Activated B cell treated with CpG ODN at 0.5 μM for 24 hours (primary cell): ENCODE data around the gene KLC1. TPM values are rescaled to one million over a fixed set of nuclear protein-coding genes. Genes with fewer than 3 reads are reported as not detected.

ENCODE experiments used
- ATAC-seq: fragments of 200-7000 bp; cut with Tn5 transposase; one replicate; pipeline ENCODE4 v1.10.0; 2021; ENCODE audit warnings: low read depth, mild to moderate bottlenecking, moderate library complexity
- CTCF ChIA-PET: fragments of 350-600 bp; sonication (Branson Sonifier 250); formaldehyde crosslinking; loops from one replicate; lab custom pipeline; 2021; ENCODE audit warnings: antibody characterized with exemption; lab: Charles Lee
- POLR2A ChIA-PET: fragments of 350-600 bp; sonication (Branson Sonifier 250); formaldehyde crosslinking; loops from one replicate; lab custom pipeline; 2021; ENCODE audit warnings: antibody characterized with exemption; lab: Charles Lee
- DNase-seq: peaks from one replicate; pipeline ENCODE4 v3.0.0; 2022
- H3K27ac Mint-ChIP-seq: one replicate; pipeline ENCODE4 v1.8.0; 2020; ENCODE audit warnings: mixed read lengths
- H3K27me3 Mint-ChIP-seq: one replicate; pipeline ENCODE4 v1.8.0; 2021; ENCODE audit warnings: mixed read lengths
- H3K36me3 Mint-ChIP-seq: one replicate; pipeline ENCODE4 v1.8.0; 2021; ENCODE audit warnings: low read depth, mixed read lengths
- H3K4me1 Mint-ChIP-seq: one replicate; pipeline ENCODE4 v1.8.0; 2021; ENCODE audit warnings: mixed read lengths
- H3K4me3 Mint-ChIP-seq: one replicate; pipeline ENCODE4 v1.8.0; 2020; ENCODE audit warnings: mild to moderate bottlenecking, mixed read lengths
- H3K9me3 Mint-ChIP-seq: one replicate; pipeline ENCODE4 v1.8.0; 2020; ENCODE audit warnings: mixed read lengths
- CTCF ChIP-seq: fragments of 200-600 bp; IDR thresholded peaks from one replicate; pipeline ENCODE4 v1.8.0; 2022; ENCODE audit warnings: antibody characterized with exemption, mild to moderate bottlenecking
- intact Hi-C: fragments of 100-400 bp; cut with micrococcal nuclease; formaldehyde crosslinking; loops from one replicate; pipeline ENCODE4 v1.15.1; 2024
- total RNA-seq: library from RNA; stranded (reverse); gene quantifications from 2 replicates; pipeline ENCODE4 v1.2.3, GENCODE V29; 2022

Gene KLC1
- total RNA-seq, 1 donor from 2014 or later: 153 TPM

- H3K4me3 Mint-ChIP-seq: no peak overlapping the region
- POLR2A ChIA-PET: interaction anchor here (0.8 kb wide), 1 partner anchor 19 kb away, joined by 3 read pairs; no protein-coding TSS in a partner anchor
- no peak overlapping the region for H3K27ac Mint-ChIP-seq
- ATAC-seq: no peak
- no peak for DNase-seq
- intact Hi-C loops: loop anchor here (10.0 kb wide), 1 partner anchor 378 kb away; the partner anchor contains the start of gene EIF5
- peaks cover 26% of the 10 kb centered on the region for H3K4me1 Mint-ChIP-seq
- no peaks in the 10 kb centered on the region for H3K27me3 Mint-ChIP-seq
- H3K9me3 Mint-ChIP-seq: no peaks in the 10 kb centered on the region
- TF ChIP-seq CTCF: no peak
- CTCF ChIA-PET: no interaction called here
- peaks cover 25% of the 10 kb centered on the region for H3K36me3 Mint-ChIP-seq
Measured at GRCh38 chr14:103712633-103713247, 83.7 kb downstream of the KLC1 start.

GRCh38 chr14:103713304-103714062 is 84.5 kb downstream of the KLC1 start:
- Mint-ChIP-seq H3K27ac (no peak overlapping the region), H3K4me3 (peak overlapping the region; percentile 89), H3K9me3 (no peaks in the 10 kb centered on the region), H3K36me3 (peaks cover 19% of the 10 kb centered on the region), H3K4me1 (peaks cover 29% of the 10 kb centered on the region), H3K27me3 (no peaks in the 10 kb centered on the region)
- TF ChIP-seq CTCF: no peak
- ATAC-seq (no peak), DNase-seq (no peak)
- POLR2A ChIA-PET: interaction anchor here (0.5 to 0.8 kb wide), 2 partner anchors 19 to 106 kb away, joined by 3 to 4 read pairs; no protein-coding TSS in a partner anchor
- intact Hi-C loops: loop anchor here (2.0 to 10.0 kb wide), 2 partner anchors 13 to 379 kb away; partner anchors contain the start of gene EIF5
- CTCF ChIA-PET: no interaction called here

GRCh38 chr14:103714063-103714724 is 85.2 kb downstream of the KLC1 start:
- H3K4me3 Mint-ChIP-seq: peak overlapping the region; percentile 89
- ChIA-PET CTCF (no interaction called here), POLR2A (interaction anchor here (0.5 to 1.5 kb wide), 2 partner anchors 12 to 105 kb away, joined by 4 to 7 read pairs; no protein-coding TSS in a partner anchor)
- intact Hi-C loops: loop anchor here (2.0 to 10.0 kb wide), 2 partner anchors 13 to 379 kb away; partner anchors contain the start of gene EIF5
- no peak for ATAC-seq
- TF ChIP-seq CTCF: no peak
- H3K9me3 Mint-ChIP-seq: no peaks in the 10 kb centered on the region
- H3K27me3 Mint-ChIP-seq: no peaks in the 10 kb centered on the region
- H3K4me1 Mint-ChIP-seq: peaks cover 34% of the 10 kb centered on the region
- DNase-seq: no peak
- peaks cover 12% of the 10 kb centered on the region for H3K36me3 Mint-ChIP-seq
- no peak overlapping the region for H3K27ac Mint-ChIP-seq

GRCh38 chr14:103715052-103716000 is 86.3 kb downstream of the KLC1 start, which contains the start of the genes XRCC3 and ZFYVE21:
Gene XRCC3 (minus strand): TSS chr14:103715451. CDS start chr14:103711087, 4,364 bp downstream.
Gene ZFYVE21 (plus strand): TSS chr14:103715810. CDS start chr14:103715842, 32 bp downstream.
- POLR2A ChIA-PET: interaction anchor here (0.5 to 1.5 kb wide), 7 partner anchors 10 to 1399 kb away, joined by 3 to 7 read pairs (median 3); partner anchors contain the start of gene KLC1
- peak within 1 kb of the TSS; percentile 89 for H3K4me3 Mint-ChIP-seq
- ATAC-seq (peak; percentile 95), DNase-seq (peak; percentile 97)
- intact Hi-C loops: loop anchor here (1.0 to 10.0 kb wide), 6 partner anchors 15 to 381 kb away; partner anchors contain the start of genes BAG5, COA8, EIF5 and KLC1
- CTCF ChIA-PET: no interaction called here
- H3K27me3 Mint-ChIP-seq: no peaks in the 10 kb centered on the region
- H3K36me3 Mint-ChIP-seq: peaks cover 7% of the 10 kb centered on the region
- H3K9me3 Mint-ChIP-seq: no peaks in the 10 kb centered on the region
- peak within 1 kb of the TSS; percentile 81 for H3K27ac Mint-ChIP-seq
- peaks cover 34% of the 10 kb centered on the region for H3K4me1 Mint-ChIP-seq
- TF ChIP-seq CTCF: no peak
